Islet precursor cell (in vitro differentiated cells): ENCODE measurements around the gene ITPK1.
"Not testable (repeated sequence)": the region's sequence is repeated elsewhere in the genome, so short reads cannot be mapped to it uniquely, and the experiment has no call there.

Experiments
- DNase-seq: peaks from one replicate; pipeline ENCODE4 v3.0.0-alpha.2; 2018

ITPK1 gene

DNA sequence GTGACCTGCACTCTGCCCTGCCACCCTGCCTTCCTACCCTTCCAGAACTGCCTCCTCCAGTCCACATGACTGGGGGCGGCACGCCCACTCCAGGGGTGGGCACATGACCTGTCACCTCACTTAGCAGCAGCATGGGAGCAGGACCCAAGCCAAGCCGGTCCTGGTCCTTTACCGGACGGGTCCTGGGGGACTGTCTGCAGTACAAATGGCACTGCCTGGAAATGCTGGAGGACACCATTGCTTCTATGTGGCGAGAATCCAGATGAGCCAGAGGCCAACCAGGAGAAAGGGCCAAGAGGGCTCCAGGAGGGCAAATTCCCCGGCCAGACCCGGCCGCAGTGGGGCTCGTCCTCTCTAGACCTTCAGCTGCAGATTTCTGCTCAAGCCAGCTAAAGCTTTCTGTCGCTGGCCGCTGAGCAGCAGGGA, 33.1 kb downstream of the ITPK1 start:
- no peak for DNase-seq

- DNase-seq, result no peak
Observed at GRCh38 chr14:93081876-93082570, 33.7 kb downstream of the ITPK1 start.

- no peak for DNase-seq
Observed at GRCh38 chr14:93079865-93080403, 35.8 kb downstream of the ITPK1 start.

DNA sequence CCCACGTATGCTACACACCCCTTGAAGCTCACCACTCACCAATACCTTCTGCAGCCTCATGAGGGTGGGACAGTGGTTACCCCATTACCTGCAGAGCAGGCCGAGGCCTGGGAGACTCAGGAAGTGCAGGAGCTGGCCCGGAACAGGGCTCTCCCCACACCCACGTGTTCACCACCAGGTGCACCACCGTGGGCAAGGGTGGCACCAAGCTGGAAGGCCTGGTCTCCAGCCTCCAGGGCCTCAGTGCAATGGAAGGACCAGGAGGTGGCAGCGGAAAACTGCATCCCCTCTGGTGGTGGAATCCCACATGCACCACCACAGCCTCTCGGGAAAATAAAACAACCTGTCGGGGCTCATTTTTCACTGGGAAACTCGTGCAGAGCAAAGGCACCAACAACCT, 36.4 kb downstream of the ITPK1 start:
- DNase-seq, result no peak

DNA sequence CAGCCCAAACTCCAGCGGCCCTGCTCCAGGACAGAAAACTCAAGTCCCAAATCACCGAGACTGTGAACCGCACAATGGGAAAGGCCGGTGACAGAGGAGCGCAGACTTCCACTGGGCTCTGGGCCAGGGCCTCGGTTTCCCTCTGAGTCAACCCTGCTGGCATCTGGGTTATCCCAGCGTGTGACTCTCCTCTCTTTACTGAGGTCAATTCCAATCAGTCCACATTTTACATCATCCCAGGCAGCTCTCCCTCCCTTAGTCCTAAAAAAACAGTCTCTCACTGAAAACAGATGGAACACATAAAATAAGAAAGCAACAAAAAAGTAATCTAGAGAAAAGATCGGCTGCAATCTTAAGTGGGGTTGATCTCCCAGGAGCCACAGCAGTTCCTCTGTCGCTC, 36.9 kb downstream of the ITPK1 start:
- DNase-seq, result no peak

DNA sequence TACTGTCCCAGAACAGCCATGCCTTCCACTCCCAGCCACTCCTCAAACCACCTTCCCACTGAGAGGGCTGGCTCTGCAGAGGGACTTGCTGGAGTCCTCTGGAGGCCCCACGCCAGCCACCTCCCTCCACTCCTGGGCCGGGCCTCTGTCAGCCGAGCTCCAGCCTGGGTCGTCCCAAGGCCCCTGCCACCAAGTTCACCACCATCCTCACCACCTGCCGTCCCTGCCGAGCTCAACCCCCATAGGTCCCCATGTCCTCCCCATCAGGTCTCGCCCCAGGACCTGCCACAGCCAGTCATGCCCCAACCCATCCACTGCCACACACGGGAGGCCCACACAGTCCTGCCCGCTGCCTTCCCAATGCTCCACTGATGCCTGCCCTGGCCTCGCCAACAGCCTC, 39.0 kb downstream of the ITPK1 start:
- DNase-seq, result no peak

- DNase-seq, result no peak
Observed at GRCh38 chr14:93075891-93076290, 39.8 kb downstream of the ITPK1 start.

GRCh38 chr14:93073910-93074769, 41.6 kb downstream of the ITPK1 start:
- no peak for DNase-seq

DNA sequence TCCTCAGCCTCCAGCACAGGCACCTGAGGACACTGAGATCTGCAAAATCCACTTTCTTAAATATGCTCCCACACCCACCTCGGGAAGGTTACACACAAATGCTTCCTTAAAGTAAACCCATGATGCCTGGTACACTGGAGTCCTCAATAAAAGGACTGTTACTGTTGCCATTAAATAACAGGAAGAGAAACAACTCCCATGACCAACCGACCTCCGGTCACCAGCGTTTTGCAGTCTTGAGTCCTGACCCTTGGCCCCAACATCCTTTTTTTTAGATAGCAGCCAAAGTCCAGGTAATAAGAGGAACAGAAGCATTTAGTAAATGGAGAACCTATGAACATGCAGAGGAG, 42.4 kb downstream of the ITPK1 start:
- no peak for DNase-seq

GRCh38 chr14:93072659-93073357, 42.9 kb downstream of the ITPK1 start:
- DNase-seq, result no peak

DNA sequence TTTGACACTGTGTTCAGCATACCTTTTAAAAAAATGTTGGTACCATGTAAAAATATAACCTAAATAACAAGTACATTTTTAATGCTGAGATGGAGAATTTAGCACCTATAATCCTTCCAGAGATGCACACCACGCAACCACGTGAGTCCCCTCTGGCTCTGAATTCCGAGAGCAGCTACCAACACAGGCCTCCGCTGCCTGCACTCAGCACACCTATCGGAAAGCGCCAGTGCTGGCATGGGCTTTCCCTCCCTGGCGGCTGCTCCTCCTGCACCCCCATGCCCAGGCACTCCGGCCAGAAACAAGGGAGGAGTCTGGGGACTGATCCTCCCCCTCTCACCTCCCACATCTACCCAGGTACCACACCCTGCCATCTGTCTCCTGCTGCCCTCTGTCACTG, 47.0 kb downstream of the ITPK1 start:
- DNase-seq, result no peak

GRCh38 chr14:93067088-93067487, 48.6 kb downstream of the ITPK1 start:
- no peak for DNase-seq

GRCh38 chr14:93065272-93065730, 50.4 kb downstream of the ITPK1 start:
- DNase-seq, result no peak

- DNase-seq, result no peak
Observed at GRCh38 chr14:93064411-93065271, 51.1 kb downstream of the ITPK1 start.

GRCh38 chr14:93063393-93063792, 52.3 kb downstream of the ITPK1 start:
- DNase-seq, result no peak

DNA sequence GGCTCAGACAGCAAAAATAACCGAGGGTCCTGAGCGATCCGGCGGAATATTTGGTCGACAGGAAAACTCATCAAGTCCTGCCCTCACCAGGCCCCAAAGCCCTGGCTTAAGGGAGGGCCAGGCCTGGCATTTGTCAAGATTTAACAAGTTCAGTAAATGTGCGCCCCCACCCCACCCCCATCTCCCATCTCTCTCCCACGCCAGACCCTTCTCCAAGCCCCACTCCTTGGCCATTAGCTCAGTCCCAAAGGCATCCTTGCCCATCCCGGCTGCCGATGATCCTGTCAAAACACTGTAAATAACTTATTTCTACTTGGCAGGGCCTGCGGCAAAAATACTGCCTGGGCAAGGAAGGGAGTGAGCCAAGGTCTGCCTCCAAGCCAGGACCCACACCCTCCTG, 52.8 kb downstream of the ITPK1 start:
- no peak for DNase-seq

GRCh38 chr14:93062013-93062412, 53.7 kb downstream of the ITPK1 start:
- not testable (repeated sequence) for DNase-seq

DNA sequence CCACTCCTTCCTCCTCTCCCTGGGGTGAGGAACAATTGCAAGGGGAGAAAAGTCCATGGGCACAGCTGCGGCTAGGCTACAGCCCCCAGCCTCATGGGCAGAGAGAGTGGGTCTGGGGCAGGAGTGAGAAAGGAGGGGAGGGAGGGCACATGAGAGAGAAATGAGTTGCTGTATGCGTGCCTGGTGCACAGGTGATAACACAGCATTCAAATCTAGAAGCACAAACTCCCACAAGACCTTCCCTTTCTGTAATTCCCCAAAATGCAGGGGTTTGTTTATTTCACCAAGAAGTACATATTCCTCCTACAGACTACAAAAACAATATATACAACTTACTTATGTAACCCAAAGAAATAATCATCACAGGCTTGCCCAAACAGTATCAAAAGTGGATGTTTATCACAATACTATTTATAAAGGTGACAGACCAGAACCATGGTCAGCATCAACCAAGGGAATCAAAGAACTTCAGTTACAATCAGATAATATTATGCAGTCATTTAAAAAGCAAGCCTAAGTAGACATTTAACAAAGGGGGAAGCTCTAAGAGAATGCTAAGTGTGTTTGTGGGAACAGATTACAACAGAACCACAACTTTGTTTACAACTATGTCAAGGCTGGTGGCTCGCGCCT, 54.2 kb downstream of the ITPK1 start:
- DNase-seq, result no peak

DNA sequence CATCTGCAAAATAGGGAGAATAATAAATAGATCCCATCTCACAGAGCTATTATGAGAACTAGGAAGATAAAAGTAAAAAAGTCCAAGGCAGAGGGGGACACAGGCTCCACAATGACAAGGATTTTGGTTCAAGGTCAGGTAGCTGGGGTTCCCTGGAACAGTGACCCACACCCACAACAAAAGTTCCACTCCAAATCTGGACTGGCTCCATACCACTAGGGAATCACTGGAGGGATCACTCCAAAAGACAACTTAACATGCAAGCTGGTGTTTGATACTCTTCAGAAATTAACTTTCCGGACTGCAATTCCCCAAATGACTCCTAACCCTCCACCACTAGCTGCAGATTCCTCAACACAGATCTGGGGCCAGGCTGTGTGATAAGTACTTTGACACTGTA, 54.9 kb downstream of the ITPK1 start:
- no peak for DNase-seq

- no peak for DNase-seq
Observed at GRCh38 chr14:93059917-93060545, 55.7 kb downstream of the ITPK1 start.

GRCh38 chr14:93059260-93059659, 56.5 kb downstream of the ITPK1 start:
- no peak for DNase-seq
